ENCODE measurements around the gene ADGRL3.
"Not testable (repeated sequence)": the region's sequence is repeated elsewhere in the genome, so short reads cannot be mapped to it uniquely, and the experiment has no call there.

ADGRL3 gene

GRCh38 chr4:61896634-61897033 lies 696.5 kb downstream of the ADGRL3 start:
- DNase-seq (ENCODE audit: low read depth in 2 of 2) = no peak

- no peak for DNase-seq (ENCODE audit: low read depth in 2 of 2)
These were observed 708.9 kb downstream of the ADGRL3 start for GRCh38 chr4:61909031-61909430.

GRCh38 chr4:61911313-61911756 lies 711.2 kb downstream of the ADGRL3 start:
- DNase-seq (ENCODE audit: low read depth in 2 of 2) = no peak

- DNase-seq (ENCODE audit: low read depth in 2 of 2) = no peak
These were observed 713.5 kb downstream of the ADGRL3 start for GRCh38 chr4:61913619-61914018.

- DNase-seq (ENCODE audit: low read depth in 2 of 2) = no peak
These were observed 715.4 kb downstream of the ADGRL3 start for GRCh38 chr4:61915501-61915900.

- no peak for DNase-seq (ENCODE audit: low read depth in 2 of 2)
These were observed 718.4 kb downstream of the ADGRL3 start for GRCh38 chr4:61918507-61918906.

- no peak for DNase-seq (ENCODE audit: low read depth in 2 of 2)
These were observed 718.9 kb downstream of the ADGRL3 start for GRCh38 chr4:61918987-61919386.

- no peak for DNase-seq (ENCODE audit: low read depth in 2 of 2)
These were observed 719.4 kb downstream of the ADGRL3 start for GRCh38 chr4:61919561-61919960.

- DNase-seq (ENCODE audit: low read depth in 2 of 2) = no peak
These were observed 721.8 kb downstream of the ADGRL3 start for GRCh38 chr4:61921920-61922319.

- DNase-seq (ENCODE audit: low read depth in 2 of 2) = no peak
These were observed 722.6 kb downstream of the ADGRL3 start for GRCh38 chr4:61922766-61923165.

- DNase-seq (ENCODE audit: low read depth in 2 of 2) = no peak
These were observed 723.1 kb downstream of the ADGRL3 start for GRCh38 chr4:61923179-61923578.

GRCh38 chr4:61924131-61924530 lies 724.0 kb downstream of the ADGRL3 start:
- no peak for DNase-seq (ENCODE audit: low read depth in 2 of 2)

GRCh38 chr4:61933527-61933926 lies 733.4 kb downstream of the ADGRL3 start:
- no peak for DNase-seq (ENCODE audit: low read depth in 2 of 2)

- no peak for DNase-seq (ENCODE audit: low read depth in 2 of 2)
These were observed 734.1 kb downstream of the ADGRL3 start for GRCh38 chr4:61934198-61934597.

GRCh38 chr4:61938250-61938846 lies 738.2 kb downstream of the ADGRL3 start:
- DNase-seq (ENCODE audit: low read depth in 2 of 2) = no peak

- DNase-seq (ENCODE audit: low read depth in 2 of 2) = no peak
These were observed 750.5 kb downstream of the ADGRL3 start for GRCh38 chr4:61950625-61951024.

GRCh38 chr4:61953386-61953785 lies 753.3 kb downstream of the ADGRL3 start:
- DNase-seq (ENCODE audit: low read depth in 2 of 2) = no peak

- no peak for DNase-seq (ENCODE audit: low read depth in 2 of 2)
These were observed 758.5 kb downstream of the ADGRL3 start for GRCh38 chr4:61958591-61958990.

- DNase-seq (ENCODE audit: low read depth in 2 of 2) = no peak
These were observed 759.0 kb downstream of the ADGRL3 start for GRCh38 chr4:61959087-61959486.

- no peak for DNase-seq (ENCODE audit: low read depth in 2 of 2)
These were observed 784.3 kb downstream of the ADGRL3 start for GRCh38 chr4:61984260-61984909.

- DNase-seq (ENCODE audit: low read depth in 2 of 2) = no peak
These were observed 785.3 kb downstream of the ADGRL3 start for GRCh38 chr4:61985426-61985825.

GRCh38 chr4:61986929-61987328 lies 786.8 kb downstream of the ADGRL3 start:
- DNase-seq (ENCODE audit: low read depth in 2 of 2) = not testable (repeated sequence)

GRCh38 chr4:61992351-61992750 lies 792.2 kb downstream of the ADGRL3 start:
- DNase-seq (ENCODE audit: low read depth in 2 of 2) = no peak

GRCh38 chr4:61994036-61994435 lies 793.9 kb downstream of the ADGRL3 start:
- no peak for DNase-seq (ENCODE audit: low read depth in 2 of 2)

Data from stimulated activated CD8-positive, alpha-beta memory T cell treated with anti-CD3 and anti-CD28 coated beads, Interleukin-2, amount 100 ng/mL, for 48 hours (primary cell).